NCI-H526 (cell line): ENCODE data around the gene PAOX.
"Not testable (repeated sequence)": the region's sequence is repeated elsewhere in the genome, so short reads cannot be mapped to it uniquely, and the experiment has no call there.

Experiments used
- DNase-seq, 2 experiments: peaks; one replicate each; lab custom pipeline; 2025; lab: John Stamatoyannopoulos, UW

Gene PAOX

DNA sequence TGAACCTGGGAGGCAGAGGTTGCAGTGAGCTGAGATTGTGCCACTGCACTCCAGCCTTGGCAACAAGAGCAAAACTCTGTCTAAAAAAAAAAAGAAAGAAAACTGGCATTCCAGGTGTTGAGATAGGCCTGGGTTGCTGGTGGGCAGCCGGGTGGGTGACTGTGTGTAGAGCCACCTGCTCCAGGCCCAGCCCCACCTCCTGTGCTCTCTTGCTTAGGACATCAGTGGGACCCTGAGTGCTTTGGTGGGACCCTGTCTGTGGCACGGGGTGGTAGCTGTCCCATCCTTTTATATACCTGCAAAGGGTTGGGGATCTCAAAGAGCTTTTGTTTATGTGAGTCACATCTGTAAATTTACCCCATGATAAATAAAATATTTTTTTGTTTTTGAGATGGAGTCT is 6.2 kb downstream of the PAOX start:
- DNase-seq, result no peak

DNA sequence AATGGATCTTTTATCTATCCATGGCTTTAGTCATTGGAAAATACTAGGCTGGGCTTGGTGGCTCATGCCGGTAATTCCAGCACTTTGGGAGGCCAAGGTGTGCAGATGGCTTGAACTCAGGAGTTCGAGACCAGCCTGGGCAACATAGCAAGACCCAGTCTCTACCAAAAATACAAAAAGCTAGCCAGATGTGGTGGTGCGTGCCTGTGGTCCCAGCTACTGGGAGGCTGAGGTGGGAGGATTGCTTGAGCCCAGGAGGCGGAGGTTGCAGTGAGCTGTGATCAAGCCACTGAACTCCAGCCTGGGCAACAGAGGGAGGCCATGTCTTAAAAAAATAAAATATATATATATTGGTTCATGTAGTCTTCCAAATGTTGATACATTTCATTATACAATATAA is 7.9 kb downstream of the PAOX start:
- DNase-seq, result not testable (repeated sequence)

DNA sequence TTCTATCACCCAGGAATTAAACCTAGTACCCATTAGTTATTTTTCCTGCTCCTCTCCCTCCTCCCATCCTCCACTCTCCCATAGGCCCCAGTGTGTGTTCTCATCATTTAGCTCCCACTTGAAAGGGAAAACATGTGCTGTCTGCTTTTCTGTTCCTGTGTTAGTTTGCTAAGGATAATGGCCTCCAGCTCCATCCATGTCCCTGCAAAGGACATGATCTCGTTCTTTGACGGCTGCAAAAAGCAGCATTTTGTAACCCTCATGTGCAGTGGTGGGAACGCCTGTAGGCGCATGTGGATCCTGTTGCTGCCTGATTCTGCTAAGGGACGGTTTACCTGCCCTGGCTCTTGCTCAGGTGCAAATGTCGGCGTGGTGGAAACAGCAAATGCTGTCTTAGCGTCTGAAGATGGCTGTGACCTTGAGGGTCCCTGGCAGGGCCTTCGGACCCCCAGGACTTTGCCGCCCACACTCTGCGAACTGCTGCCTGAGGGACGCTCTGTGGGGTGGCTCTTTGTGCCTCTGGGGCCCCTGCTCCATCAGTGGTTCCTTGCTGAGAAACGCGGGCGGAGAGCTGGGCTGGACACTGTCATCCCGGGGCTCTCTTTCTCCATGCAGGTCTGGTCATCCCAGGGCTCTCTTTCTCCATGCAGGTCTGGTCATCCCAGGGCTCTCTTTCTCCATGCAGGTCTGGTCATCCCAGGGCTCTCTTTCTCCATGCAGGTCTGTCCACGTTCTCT is 9.3 kb downstream of the PAOX start:
- DNase-seq, result no peak

DNA sequence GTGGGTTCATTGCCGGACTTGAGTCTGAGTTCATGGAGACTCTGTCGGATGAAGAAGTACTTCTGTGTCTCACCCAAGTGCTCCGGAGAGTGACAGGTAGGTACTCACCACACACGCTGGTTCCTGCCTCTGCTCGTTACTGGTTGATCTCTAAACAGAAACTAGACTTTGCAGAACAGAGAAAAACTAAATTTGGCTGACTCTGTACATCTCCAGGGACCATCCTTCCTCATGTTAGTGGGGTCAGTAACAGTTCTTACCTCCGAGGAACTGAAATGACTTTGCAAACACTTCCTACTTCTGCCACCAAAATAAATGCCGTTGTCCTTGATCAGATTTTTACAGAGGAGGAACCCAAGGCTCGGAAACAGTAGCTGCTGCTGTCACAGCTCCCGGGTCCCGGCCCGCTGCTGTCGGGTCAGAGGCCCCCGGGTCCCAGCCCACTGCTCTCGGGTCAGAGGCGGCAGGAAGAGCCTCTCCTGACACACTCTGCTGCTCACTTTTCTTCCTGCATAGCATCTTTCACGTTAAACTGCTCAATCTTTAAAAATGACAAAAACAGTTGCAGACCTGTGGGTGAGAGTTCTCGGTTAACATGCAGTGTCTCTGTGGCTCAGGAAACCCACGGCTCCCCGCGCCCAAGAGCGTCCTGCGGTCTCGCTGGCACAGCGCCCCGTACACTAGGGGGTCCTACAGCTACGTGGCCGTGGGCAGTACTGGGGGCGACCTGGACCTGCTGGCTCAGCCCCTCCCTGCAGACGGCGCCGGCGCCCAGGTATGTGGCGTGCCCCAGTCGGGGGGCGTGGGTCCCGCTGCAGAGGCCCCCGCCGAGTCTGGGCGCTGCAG is 10.1 kb downstream of the PAOX start:
- no peak for DNase-seq

DNA sequence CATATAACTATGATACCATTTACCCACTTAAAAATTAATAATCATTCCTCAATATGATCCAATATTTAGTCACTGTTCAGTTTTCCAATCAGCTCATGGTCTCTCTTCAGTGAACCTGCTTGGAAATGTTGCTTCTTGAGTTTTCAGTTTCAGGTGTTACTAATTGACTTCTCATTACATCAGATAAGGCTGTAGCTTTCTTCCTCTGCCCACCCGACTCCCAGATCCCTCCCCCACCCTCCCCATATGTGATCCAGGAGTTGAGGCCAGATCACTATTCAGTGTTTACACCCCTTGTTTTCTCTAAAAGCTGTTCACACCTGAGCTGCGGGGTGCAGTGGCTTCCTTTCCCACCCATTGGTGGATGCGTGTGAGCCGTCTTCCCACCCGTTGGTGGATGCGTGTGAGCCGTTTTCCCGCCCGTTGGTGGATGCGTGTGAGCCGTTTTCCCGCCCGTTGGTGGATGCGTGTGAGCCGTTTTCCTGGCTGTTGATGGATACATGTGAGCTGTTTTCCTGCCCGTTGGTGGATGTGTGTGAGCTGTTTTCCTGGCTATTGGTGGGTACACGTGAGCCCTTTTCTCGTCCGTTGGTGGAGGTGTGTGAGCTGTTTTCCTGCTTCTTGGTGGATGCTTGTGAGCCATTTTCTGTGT is 11.7 kb downstream of the PAOX start:
- DNase-seq, result no peak

DNA sequence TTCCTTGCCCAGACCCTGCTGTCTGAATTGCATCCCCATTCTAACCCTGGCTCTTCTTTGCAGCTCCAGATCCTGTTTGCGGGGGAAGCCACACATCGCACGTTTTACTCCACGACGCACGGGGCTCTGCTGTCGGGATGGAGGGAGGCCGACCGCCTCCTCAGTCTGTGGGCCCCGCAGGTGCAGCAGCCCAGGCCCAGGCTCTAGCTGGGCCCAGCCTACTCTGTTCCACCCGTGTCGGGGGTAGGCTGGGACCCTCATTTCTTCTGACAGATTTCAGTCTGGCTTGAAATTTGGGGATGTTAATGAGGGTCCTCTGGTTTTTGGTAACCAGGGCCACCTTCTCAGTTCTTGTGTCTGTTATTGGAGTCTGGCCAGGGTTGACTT is 12.2 kb downstream of the PAOX start:
- no peak for DNase-seq

DNA sequence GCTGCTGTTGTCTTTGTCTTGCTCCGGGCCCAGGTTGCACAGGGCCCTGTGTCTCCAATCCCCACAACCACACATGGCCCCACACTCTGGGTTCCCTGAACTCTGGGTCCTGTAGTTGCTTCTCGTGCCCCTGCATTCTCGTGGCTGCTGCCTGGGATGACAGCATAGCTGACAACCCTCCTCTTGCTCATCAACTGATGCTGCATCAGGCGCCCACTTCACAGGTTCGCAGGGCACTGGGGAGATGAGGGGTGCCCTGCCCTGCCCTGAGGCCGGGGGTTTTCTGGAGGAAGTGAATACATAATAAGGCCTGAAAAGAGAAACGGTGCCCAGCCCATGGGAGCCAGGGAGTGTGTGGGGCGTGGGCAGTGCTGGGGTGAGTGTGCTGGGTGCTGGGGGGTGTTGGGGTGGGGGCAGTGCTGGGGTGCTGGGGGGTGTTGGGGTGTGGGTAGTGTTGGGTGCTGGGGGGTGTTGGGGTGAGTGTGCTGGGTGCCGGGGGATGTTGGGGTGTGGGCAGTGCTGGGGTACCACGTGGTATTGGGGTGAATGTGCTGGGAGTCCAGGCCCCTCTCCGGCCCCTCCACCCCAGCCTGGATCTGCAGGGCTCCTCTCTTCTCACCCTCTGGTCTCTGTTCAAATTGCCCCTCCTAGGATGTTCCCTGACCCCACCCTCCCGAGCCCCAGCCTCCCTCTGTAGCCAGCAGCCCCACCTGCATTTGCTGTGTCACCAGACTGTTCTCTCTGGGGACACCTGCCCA is 12.9 kb downstream of the PAOX start:
- DNase-seq, result no peak

DNA sequence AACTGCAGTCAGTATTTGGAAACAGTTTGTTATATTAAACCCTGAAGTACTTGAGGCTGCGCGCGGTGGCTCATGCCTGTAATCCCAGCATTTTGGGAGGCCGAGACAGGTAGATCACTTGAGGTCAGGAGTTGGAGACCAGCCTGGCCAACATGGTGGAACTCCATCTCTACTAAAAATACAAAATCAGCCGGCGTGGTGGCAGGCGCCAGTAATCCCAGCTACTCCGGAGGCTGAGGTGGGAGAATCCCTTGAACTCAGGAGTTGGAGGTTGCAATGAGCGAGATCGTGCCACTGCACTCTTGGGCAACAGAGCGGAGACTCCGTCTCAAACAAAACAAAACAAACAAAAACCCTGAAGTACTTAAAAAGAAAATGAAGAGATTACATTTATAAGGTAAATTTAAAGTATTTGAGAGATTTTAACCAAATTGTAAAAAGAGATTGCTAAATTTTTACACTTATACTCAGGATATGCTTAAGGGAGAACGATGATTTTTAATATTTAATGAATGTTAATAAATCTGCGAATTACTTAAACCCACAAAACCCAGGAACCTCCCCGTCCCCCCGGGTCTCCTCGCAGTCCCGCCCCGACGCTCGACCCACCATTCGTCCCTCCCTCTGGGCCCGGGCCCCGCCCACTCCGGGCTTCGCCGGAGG is 14.5 kb downstream of the PAOX start:
- no peak for DNase-seq

DNA sequence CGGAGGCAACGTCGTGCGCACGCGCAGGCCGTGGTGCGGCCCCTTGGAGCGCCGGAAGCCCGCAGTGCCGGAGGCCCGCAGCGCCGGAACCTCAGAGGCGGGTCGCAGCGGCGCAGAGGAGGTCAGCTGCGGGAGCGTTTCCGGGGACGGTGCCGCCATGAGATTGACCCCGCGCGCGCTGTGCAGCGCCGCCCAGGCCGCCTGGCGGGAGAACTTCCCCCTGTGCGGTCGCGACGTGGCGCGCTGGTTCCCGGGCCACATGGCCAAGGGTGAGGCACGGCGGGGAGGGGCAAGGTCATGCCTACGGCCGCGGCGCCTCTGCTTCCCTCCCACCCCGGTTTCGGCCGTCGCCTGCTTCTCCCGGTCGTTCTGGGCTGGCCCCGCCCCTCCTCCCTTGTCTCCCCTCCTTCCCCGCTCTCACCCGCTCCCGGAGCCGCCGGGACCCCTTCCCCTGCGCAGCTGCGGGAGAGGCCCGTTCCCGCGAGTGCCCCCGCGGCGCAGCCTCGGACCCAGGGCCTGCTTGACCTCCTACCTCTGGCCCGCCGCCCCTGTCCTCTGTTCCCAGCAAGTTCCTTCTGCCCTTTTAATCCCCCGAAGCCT is 15.1 kb downstream of the PAOX start, which contains the start of gene MTG1:
Gene MTG1 (plus strand): TSS at position 94 of the 600 bp plus-strand sequence. CDS start 64 bp downstream, at position 158.
- peak; percentile 52 to 93 for DNase-seq

DNA sequence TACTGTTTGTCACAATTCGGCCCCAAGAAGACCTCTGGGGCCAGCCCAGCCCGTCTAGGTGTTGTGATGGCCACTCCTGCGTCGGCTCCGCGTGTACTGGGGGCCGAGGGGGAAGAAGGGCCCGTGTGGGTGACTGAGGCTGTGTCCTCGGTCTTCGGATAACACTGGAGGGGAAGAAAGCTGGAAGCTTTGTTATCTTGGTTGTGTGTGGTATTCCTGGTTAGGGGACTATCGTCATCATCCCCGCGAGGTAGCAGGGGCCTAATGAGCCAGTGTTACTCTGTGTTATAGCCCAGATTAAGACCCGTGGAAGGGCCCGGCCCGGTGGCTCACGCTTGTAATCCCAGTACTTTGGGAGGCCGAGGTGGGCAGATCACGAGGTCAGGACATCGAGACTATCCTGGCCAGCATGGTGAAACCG is 15.7 kb downstream of the PAOX start:
- no peak for DNase-seq

DNA sequence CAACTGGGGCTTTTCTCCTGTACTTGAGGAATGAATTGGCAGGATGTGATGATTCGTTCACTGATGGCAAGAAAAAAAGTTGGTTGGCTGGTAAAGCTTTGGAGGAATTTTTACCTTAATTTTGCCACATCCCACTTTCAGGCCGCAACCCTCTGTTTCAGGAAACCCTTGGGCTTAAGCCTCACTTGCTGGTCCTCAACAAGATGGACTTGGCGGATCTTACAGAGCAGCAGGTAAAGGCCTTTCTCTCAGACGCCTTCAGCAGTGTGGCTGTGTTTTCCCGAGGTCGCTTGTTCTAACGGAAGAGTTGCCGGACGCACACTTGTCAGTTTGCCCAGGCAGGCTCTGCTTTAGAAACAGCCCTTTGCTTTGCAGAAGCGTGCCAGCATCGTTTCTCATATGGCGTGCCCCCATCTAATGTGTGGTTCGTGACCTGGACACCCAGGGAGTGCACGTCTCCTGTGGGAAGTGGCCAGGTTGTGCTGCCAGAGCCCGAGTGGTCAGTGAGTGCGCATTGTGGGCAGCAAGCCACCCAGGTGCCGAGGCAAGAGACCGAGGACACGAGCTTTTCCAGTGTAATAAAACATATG is 17.1 kb downstream of the PAOX start:
- DNase-seq, result no peak

DNA sequence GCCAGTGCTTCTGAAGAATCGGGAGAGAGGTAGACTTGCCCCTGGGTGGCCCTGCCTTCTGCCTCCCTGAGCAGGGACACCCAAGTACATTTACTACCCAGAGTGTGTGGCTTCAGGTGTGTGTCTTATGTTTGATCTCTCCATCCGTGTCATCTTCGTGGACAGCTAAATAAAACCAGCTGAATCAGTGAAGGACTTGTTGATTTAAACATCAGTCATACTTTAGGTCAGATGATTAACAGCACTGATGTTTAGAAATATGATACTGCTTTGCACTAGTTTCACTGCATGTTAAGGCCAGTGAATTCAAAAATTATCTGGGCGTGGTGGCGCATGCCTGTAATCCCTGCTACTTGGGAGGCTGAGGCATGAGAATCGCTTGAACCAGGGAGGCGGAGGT is 18.9 kb downstream of the PAOX start:
- no peak for DNase-seq

DNA sequence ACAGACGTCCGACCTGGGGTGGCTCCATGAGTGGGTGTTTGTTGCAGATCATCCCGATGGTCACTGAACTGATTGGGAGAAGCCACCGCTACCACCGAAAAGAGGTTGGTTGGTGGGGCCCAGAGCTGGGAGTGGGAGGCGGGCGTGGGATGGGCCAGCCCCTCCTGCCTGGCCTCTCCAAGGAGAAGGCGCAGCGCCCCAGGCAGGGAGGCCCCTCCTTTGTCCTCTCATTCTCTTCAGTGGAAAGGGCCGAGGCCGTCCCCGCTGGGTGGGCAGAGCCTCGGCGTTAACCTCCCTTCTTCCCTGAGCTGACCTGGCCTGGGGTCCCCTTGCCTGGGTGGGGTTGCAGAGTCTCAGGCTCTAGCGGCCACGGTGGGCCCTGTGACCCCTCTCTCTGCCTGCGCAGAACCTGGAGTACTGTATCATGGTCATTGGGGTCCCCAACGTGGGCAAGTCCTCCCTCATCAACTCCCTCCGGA is 20.1 kb downstream of the PAOX start:
- no peak for DNase-seq

DNA sequence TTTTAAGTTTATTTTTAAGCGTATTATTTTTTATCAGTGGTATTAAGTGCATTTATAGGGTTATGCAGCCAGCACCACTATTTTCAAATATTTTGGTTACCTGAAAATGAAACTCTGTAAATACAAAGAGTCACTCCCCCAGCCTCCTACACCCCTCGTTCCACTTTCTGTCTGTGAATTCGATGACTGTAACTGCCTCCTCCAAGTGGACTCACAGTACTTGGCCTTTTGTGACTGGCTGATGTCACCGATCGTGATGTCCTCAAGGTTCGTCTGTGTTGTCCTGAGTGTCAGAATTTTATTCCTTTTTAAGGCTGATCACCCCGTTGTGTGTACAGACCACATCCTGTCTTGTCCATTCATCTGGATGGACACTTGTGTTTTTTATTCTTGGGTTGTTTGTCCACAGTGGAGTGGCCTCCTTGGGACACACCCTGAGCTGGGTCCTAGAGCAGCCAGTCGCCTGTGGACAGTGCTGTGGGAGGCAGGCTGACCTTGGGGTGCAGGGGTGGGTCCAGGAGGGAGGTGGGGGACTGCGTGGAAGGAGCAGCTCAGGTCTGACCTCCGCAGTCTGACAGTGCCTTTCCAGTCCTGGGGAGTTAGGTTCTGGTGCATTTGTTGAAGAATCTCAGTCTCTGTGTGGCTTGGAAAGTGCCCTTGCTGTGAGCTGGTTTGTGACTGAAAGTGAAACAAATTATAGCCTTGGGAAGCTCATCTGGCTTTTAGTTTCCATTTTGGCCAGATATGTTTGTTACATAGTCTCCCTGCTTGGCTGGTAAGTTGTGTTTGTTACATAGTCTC is 21.8 kb downstream of the PAOX start:
- no peak for DNase-seq

DNA sequence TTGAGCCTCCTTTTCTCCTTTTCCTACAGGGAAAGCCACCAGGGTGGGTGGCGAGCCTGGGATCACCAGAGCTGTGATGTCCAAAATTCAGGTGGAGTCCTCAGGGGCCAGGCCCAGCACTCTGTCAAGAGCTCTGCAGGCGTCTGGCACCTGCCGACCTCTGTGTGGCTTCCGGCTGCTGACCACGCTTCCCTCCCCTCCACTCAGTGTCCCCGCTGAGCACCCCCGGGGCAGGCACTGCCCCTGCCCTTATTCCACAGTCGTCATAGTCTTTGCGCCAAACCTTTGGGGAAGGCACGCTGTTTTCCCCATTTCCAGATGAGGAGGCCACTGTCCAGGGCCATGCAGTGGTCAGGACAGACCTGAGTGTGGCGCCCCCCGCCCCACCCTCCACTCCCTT is 22.4 kb downstream of the PAOX start:
- DNase-seq, result no peak

DNA sequence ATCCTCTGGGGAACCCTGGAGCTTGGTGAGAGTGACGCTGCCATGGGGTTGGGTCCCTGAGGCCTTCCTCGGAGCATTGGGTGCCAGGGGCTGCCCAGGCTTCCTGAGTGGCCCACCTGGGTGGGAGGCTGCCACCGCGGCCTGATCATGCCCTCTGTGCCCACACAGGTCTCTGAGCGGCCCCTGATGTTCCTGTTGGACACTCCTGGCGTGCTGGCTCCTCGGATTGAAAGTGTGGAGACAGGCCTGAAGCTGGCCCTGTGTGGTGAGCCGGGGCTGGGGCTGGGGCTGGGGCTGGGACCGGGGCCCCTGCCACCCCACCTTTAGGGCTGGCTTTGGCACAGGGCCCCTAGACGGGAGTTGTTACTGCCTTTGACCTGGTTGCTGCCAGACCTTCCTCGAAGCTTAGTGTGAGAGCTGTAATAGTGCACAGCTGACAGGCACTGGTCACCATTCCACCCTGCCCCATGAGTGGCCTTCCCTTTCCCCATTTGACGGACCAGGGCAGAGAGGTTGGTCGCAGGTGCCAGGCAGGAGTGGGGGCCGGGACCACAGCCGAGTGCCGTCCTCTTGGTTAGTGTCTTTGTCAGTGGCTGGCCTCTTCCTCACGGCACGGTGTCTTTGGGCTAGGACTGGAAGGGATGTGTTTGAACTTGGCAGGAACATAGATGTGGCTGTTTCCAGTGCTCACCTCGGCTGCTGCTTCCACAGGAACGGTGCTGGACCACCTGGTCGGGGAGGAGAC is 23.1 kb downstream of the PAOX start:
- no peak for DNase-seq

DNA sequence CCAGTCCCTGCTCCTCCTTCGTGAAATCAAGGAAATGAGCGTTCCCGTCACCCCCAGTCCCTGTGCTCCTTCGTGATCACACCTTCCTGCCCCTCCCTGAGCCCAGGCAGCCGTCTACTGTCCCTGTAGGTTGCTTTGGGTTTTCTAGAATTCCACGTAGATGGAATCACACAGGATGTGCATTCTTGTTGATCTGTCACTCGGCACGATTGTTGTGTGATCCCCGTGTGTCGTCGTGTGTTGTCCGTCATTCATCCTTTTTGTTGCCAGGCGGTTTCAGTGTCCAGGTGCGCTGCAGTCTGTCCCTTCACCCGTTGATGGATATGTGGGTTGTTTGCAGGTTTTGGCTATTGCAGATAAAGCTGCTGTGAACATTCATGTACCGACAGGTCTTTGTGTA is 24.3 kb downstream of the PAOX start:
- no peak for DNase-seq

DNA sequence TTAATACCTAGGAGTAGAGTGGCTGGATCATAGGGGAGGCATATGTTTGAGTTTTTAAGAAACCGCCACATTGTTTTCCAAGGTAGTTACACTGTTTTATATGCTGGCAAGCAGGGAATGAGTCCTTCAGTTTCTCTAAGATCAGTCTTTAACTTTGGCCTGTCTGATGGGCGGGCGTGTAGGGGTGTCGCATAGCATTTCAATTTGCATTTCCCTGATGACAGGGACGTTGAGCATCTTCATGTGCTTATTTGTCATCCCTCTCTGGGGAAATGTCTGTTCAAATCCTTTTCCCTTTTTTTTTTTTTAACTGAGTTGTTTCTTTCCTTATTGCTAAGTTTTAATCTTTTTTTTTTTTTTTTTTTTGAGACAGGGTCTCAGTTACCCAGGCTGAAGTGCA is 24.7 kb downstream of the PAOX start:
- no peak for DNase-seq

DNA sequence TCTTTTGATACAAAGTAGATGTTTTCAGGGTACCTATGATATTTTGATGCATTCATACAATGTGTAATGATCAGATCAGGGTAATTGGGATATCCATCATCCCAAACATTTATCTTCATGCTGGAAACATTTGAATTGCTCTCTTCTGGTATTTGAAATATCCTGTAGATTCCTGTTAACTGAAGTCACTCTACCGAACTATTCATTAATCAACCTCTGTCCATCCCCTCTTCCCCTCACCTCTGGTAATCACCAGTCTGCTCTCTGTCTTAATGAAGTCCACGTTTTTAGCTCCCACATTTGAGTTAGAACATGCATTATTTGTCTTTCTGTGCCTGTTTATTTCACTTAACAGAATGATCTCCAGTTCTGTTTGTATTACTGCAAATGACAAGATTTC is 26.2 kb downstream of the PAOX start:
- DNase-seq, result no peak
